ENCODE data around the gene CCDC32.
"Not testable (repeated sequence)": the region's sequence is repeated elsewhere in the genome, so short reads cannot be mapped to it uniquely, and the experiment has no call there.

Gene CCDC32

GRCh38 chr15:40564591-40565332 lies at the start of gene CCDC32:
TSS of gene CCDC32 (minus strand) at chr15:40565042. CDS start at chr15:40563015, 2,027 bp downstream.
- DNase-seq, result peak; percentile 97

- no peak for DNase-seq
Observed at GRCh38 chr15:40613080-40613479, 48.2 kb upstream of the CCDC32 start.

GRCh38 chr15:40603935-40604334 lies 39.1 kb upstream of the CCDC32 start:
- no peak for DNase-seq

DNA sequence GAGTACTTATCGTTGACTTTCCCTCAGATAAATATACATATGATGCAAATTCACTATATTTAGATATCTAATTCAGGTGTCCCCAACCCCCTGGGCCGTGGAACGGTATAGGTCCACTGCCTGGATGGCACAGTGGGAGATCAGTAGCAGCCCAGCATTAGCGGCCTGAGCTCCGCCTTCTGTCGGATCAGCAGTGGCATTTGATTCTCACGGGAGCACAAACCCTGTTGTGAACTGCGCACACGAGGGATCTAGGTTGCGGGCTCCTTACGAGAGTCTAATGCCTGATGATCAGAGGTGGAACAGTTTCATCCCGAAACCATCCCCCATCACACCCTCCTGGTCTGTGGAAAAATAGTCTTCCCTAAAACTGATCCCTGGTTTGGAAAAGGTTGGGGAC lies 36.1 kb upstream of the CCDC32 start:
- DNase-seq, result no peak

DNA sequence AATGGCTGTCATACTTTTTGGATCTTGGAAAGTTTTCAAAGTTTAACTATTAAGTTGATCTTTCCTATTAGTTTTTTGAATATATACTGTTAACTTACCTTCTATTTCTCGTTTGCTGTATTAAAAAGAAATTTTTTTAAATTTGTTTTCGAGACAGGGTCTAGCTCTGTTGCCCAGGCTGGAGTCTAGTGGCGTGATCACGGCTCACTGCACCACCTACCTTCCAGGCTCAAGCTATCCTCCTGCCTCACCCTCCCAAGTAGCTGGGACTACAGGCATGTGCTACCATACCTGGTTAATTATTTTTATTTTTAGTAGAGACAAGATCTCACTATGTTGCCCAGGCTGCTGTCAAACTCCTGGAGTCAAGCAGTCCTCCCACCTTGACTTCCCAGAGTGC lies 33.8 kb upstream of the CCDC32 start:
- no peak for DNase-seq

DNA sequence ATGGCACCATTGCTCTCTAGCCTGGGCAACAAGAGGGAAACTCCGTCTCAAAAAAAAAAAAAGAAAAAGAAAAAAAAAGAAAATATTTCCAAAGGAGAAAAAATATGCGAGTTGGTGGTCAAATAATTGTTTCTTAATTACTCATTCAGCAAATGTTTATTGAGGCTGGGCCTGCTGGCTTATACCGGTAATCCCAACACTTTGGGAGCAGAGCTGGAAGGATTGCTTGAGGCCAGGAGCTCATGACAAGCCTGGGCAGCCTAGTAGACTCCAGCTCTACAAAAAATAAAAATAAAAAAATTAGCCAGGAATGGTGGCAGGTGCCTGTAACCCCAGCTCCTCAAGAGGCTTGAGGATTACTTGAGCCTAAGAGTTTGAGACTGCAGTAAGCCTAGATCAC lies 33.3 kb upstream of the CCDC32 start:
- no peak for DNase-seq

- no peak for DNase-seq
Observed at GRCh38 chr15:40597024-40597423, 32.2 kb upstream of the CCDC32 start.

DNA sequence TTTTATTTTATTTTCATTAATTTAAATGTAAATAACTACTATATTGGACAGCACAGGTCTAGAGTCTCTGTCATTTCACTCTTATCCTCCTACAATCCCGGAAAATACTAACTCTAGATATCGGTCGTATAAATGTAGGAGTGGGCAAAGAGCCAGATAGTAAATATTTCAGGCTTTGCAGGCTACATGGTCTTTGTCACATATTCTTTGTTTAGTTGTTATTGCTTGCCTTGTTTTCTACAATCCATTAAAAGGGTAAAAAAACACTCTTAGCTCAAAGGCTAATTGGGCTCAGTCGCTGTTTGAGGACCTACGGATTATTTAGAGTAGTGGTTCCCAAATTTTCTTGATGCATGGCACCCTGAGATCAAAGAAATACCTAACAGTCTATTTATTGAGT lies 30.9 kb upstream of the CCDC32 start:
- DNase-seq, result no peak

DNA sequence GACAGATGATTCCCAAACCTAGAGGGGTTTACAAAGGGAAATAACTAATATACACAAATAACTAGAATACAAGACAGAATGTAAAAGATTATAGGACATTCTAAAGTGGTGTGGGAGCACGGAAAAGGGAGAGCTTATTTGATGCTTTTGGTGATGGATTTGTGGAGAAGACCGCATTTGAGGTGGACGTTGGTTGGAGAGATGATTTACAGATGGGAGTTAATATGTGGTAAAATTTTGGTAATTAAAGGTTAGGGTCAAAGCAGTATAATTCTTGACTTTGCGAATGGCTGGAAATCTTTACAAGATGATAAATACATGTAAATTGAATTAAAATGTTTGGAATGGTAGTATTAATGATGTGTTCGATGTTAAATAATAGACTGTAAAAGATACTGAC lies 30.4 kb upstream of the CCDC32 start:
- no peak for DNase-seq

GRCh38 chr15:40594429-40594836 lies 29.6 kb upstream of the CCDC32 start:
- no peak for DNase-seq

DNA sequence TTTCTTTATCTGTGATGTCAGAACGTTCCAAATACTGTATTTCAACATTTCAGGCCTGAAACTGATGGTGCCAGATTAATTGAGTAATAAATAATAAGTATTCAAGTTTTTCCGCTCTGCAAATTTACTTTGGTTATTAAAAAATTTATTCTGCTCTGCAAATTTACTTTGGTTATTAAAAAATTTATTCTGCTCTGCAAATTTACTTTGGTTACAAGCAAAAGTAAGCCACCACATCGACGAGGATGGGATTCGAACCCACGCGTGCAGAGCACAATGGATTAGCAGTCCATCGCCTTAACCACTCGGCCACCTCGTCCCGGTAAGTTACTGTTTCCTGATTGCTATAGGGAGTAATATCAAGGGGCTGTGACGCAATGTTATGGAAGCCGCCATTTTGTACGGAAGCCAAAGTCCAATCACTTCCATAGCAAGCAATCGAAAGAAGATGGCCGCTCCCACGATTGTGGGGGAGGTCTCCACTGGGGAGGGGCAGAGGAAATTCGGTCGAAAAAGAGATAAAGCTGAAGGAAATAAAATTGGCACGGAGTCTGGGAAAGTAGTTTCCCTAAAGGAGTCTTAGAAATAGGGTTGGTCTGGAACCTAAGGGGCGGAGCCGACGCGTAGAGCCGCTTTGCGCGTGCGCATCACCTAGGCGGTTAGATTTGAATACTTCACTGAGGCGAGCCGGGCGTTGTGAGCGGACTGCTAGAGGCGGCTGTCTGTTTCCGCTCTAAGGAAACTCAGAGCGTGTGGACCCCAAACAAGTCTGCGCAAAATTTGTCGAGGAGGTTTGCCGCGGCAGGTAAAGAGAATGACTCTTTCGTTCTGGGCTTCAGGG lies 29.0 kb upstream of the CCDC32 start, which contains the start of gene KNL1:
Gene KNL1, plus strand, starts transcription at position 662 of the 841 bp plus-strand sequence. CDS start 8,683 bp downstream, outside the sequence.
- DNase-seq, result peak; percentile 66

- DNase-seq, result no peak
Observed at GRCh38 chr15:40593165-40593564, 28.3 kb upstream of the CCDC32 start.

DNA sequence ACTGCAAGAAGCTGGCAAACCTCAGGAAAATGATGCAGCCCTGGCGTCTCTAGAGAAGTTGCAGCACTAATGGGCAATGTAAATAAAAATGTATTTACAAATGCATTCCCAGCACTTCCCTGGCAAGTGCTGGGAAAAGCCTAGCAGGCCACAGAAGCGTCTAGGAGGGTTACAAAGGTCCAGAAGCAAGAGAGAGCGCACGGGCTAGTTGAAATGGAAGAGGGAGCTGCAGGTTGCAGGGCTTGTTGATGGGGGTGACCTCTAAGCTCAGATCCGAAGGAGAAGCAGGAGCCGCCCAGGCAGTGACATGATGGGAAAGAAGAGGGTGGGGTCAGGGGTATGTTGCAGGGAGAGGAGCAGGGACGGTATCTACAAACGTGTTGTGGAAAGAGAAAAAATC lies 26.5 kb upstream of the CCDC32 start:
- DNase-seq, result no peak

DNA sequence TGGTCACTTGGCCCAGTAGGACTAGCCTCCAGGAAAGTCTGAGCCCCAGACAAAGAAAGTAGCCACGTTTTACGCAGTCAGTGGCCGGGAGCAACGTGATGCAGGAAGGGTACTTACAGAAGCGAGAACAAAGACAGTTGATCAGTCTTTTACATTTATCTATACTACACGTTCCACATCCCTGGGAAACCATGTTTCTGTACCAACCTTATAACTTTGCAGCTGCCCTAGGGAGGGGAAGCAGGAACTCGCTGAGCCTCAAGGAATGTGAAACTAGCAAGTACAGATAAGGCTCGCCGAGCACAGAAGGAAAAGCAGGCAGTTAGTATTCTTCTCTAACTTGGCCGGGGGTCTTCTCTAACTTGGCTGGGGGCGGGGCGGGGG lies 25.8 kb upstream of the CCDC32 start:
- DNase-seq, result peak; percentile 8

DNA sequence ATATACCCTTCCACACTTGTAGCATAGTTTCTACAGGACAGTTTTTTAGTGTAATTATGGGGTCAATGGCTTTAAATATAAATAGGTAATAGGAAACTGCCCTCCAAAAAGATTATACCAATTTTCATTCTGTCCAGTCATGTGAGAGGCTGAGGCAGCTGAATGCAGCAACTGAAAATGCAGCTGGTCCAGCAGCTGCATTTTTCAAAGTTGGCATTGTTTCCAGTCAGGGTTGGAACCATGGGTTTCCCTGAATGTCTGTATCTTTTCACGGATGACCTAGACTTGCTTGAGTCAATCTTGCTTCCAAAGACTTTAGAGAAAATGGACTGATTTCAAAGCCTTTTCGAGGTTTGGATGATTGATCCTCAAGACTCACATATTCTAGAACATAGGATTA lies 19.3 kb upstream of the CCDC32 start:
- no peak for DNase-seq

GRCh38 chr15:40582726-40583246 lies 17.9 kb upstream of the CCDC32 start:
- no peak for DNase-seq

- DNase-seq, result not testable (repeated sequence)
Observed at GRCh38 chr15:40581796-40582195, 17.0 kb upstream of the CCDC32 start.

DNA sequence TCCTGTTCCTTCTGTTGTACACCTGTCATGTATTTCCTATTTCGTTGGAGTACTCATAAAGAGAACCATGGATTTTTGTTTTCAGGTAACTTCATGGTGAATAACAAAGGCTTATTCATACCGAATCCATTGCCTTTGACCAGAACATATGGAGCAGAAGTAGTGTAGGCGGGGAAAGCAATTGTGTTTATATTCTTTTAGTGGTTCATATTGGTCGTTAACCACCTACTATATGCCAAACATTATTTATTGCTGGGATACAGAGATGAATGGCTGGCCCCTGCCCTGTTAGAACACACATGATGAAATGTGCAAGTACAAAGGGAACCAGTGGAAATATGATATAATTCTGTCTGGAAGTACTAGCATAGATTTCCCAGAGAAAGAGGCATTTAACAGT lies 14.1 kb upstream of the CCDC32 start:
- DNase-seq, result no peak

- not testable (repeated sequence) for DNase-seq
Observed at GRCh38 chr15:40576914-40577313, 12.1 kb upstream of the CCDC32 start.

- no peak for DNase-seq
Observed at GRCh38 chr15:40575113-40575512, 10.3 kb upstream of the CCDC32 start.

DNA sequence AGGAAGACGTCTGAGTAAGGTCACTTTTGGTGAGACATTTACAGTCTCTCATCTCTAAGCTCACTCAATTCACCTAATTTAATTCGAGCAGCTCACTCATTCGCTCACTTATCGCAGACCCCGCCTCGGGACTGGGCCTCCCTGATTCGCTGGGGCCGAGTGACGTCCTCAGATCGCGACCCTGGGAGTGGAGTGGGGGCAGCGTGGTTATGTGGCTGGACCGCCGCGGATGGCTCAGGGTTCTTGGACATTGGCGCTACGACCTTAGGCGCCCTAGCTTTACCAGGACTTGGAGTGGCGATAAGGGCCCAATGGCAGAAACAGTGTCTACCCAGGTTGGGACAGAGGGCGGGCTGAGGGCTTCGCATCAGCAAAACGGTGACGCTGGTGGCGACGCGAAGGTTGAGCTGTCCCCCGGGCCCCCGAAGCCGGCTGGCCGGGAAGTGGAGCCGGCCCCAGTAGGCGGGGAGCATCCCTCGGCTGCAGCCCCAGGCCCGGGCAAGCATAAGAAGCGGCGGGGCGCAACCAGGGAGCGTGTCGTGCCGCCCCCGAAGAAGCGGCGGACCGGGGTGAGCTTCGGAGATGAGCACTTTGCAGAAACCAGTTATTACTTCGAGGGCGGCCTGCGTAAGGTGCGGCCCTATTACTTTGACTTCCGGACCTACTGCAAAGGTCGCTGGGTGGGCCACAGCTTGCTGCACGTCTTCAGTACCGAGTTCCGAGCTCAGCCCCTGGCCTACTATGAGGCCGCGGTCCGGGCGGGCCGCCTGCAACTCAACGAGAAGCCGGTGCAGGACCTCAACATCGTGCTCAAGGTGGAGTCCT lies 4.5 kb upstream of the CCDC32 start, which contains the start of gene RPUSD2:
Gene RPUSD2, plus strand, starts transcription at position 171 of the 825 bp plus-strand sequence. Its CDS starts 39 bp downstream, at position 210.
- peak; percentile 75 for DNase-seq

- DNase-seq, result no peak
Observed at GRCh38 chr15:40567111-40567510, 2.3 kb upstream of the CCDC32 start.

Measured in NCI-H226 (cell line).